Mesendoderm (in vitro differentiated cells): Measurements from ENCODE around the gene FREM1.

Experiments used
- DNase-seq: peaks from one replicate; pipeline ENCODE4 v3.0.0; 2013
- H2AK5ac ChIP-seq: 2 replicates; pipeline ENCODE4 v1.6.1; 2013; ENCODE audit warnings: low read length, inconsistent platforms
- H2BK120ac ChIP-seq: 2 replicates; pipeline ENCODE4 v1.6.1; 2013; ENCODE audit warnings: low read depth, mild to moderate bottlenecking, low read length, moderate library complexity, mixed read lengths
- H2BK15ac ChIP-seq: replicated peaks from 2 replicates; pipeline ENCODE4 v1.6.1; 2013; ENCODE audit warnings: low read depth, mild to moderate bottlenecking, moderate library complexity
- H2BK5ac ChIP-seq: 2 replicates; pipeline ENCODE4 v1.6.1; 2013; ENCODE audit warnings: low read length, inconsistent platforms
- H3K18ac ChIP-seq: 2 replicates; pipeline ENCODE4 v1.6.1; 2013; ENCODE audit warnings: mild to moderate bottlenecking, low read length, mixed read lengths
- H3K23ac ChIP-seq: one replicate; pipeline ENCODE4 v1.6.1; 2013; ENCODE audit warnings: low read length
- H3K27ac ChIP-seq: 2 replicates; pipeline ENCODE4 v1.5.1; 2013; ENCODE audit warnings: low read depth, mild to moderate bottlenecking, inconsistent platforms, low read length, moderate library complexity
- H3K27me3 ChIP-seq: 2 replicates; pipeline ENCODE4 v1.6.1; 2013; ENCODE audit warnings: low read length, control low read depth, mild to moderate bottlenecking, inconsistent platforms; ENCODE audit not compliant: insufficient read depth, poor library complexity
- H3K36me3 ChIP-seq: 2 replicates; pipeline ENCODE4 v1.6.1; 2013; ENCODE audit warnings: low read length, inconsistent platforms; ENCODE audit not compliant: control insufficient read depth, insufficient read depth
- H3K4ac ChIP-seq: one replicate; pipeline ENCODE4 v1.6.1; 2013; ENCODE audit warnings: low read depth, mild to moderate bottlenecking, low read length, moderate library complexity
- H3K4me1 ChIP-seq: 2 replicates; pipeline ENCODE4 v1.6.1; 2013; ENCODE audit warnings: low read depth, low read length, inconsistent platforms; ENCODE audit not compliant: control insufficient read depth
- H3K4me2 ChIP-seq: 2 replicates; pipeline ENCODE4 v1.6.1; 2013; ENCODE audit warnings: low read length
- H3K4me3 ChIP-seq: 2 replicates; pipeline ENCODE4 v1.5.1; 2013; ENCODE audit warnings: mild to moderate bottlenecking, low read length
- H3K56ac ChIP-seq: one replicate; pipeline ENCODE4 v1.6.1; 2013; ENCODE audit warnings: low read length
- H3K79me1 ChIP-seq: 2 replicates; pipeline ENCODE4 v1.6.1; 2013; ENCODE audit warnings: low read length, inconsistent platforms
- H3K79me2 ChIP-seq: 2 replicates; pipeline ENCODE4 v1.6.1; 2013; ENCODE audit warnings: mild to moderate bottlenecking, low read length; ENCODE audit not compliant: control insufficient read depth, insufficient read depth
- H3K9ac ChIP-seq: 2 replicates; pipeline ENCODE4 v1.6.1; 2013; ENCODE audit warnings: low read length, inconsistent platforms
- H4K5ac ChIP-seq: one replicate; pipeline ENCODE4 v1.6.1; 2013; ENCODE audit warnings: low read length
- H4K8ac ChIP-seq: one replicate; pipeline ENCODE4 v1.6.1; 2013; ENCODE audit warnings: low read depth, mild to moderate bottlenecking, control low read depth, low read length, moderate library complexity
- WGBS: extraction: QIAGEN DNeasy Blood & Tissue Kit; methylation state at CpG from one replicate; pipeline ENCODE4 v1.1.7; 2013; ENCODE audit warnings: low lambda C conversion rate, missing lambda C conversion rate; ENCODE audit not compliant: insufficient coverage; ENCODE audit errors: extremely low coverage; 5-methylcytosine and 5-hydroxymethylcytosine counted together

Gene FREM1

GRCh38 chr9:14730461-14730898 is 179.7 kb downstream of the FREM1 start:
- no CpG with 5 or more reads among the region's 2 CpGs for WGBS
- Histone ChIP-seq H3K36me3 (no peaks in the 10 kb centered on the region), H3K18ac (peak overlapping the region; percentile 8), H3K79me2 (no peaks in the 10 kb centered on the region), H2BK120ac (no peak overlapping the region), H3K4me3 (no peak overlapping the region), H4K5ac (no peak overlapping the region), H3K79me1 (no peaks in the 10 kb centered on the region), H2AK5ac (peak overlapping the region; percentile 31), H3K4me2 (no peak overlapping the region), H3K4me1 (peaks cover 9% of the 10 kb centered on the region), H3K4ac (peak overlapping the region; percentile 57), H3K56ac (peak overlapping the region; percentile 11), H2BK5ac (peak overlapping the region; percentile 28), H2BK15ac (no peak overlapping the region), H3K27ac (no peak overlapping the region), H3K9ac (no peak overlapping the region), H4K8ac (no peak overlapping the region), H3K27me3 (no peaks in the 10 kb centered on the region), H3K23ac (no peak overlapping the region)
- no peak for DNase-seq

DNA sequence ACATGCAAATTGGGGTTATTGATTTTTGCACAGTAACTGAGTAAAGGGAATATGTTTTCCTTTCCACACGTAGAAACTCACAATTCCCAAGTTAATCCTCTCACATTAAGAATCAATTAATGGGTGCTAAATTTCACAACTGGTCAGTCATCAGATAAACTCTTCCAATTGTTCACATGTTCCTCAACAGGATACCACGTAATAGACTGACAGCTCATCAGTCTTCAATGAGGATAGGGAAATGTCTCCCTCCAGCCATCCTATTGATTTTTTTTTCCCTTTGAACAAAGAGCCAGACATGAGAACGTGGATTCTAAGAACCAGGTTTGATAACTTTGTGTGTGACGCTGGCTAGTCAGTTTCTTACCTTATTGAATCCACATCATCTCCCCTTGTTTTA is 186.9 kb downstream of the FREM1 start:
- Histone ChIP-seq H3K4me1 (peaks cover 7% of the 10 kb centered on the region), H3K18ac (no peak overlapping the region), H2AK5ac (no peak overlapping the region), H3K4ac (no peak overlapping the region), H3K79me2 (peaks cover 12% of the 10 kb centered on the region), H3K4me2 (no peak overlapping the region), H3K27ac (no peak overlapping the region), H4K5ac (no peak overlapping the region), H3K27me3 (no peaks in the 10 kb centered on the region), H3K56ac (no peak overlapping the region), H2BK5ac (peak overlapping the region; percentile 94), H3K4me3 (no peak overlapping the region), H2BK120ac (no peak overlapping the region), H3K36me3 (peaks cover 6% of the 10 kb centered on the region), H4K8ac (no peak overlapping the region), H3K79me1 (peaks cover 2% of the 10 kb centered on the region), H3K23ac (no peak overlapping the region), H2BK15ac (no peak overlapping the region), H3K9ac (no peak overlapping the region)
- peak; percentile 95 for DNase-seq
- WGBS, result no CpG with 5 or more reads among the region's 4 CpGs

GRCh38 chr9:14722391-14723035 is 187.7 kb downstream of the FREM1 start, which contains the start of gene CER1:
CER1 (minus strand) TSS chr9:14722733; CDS start chr9:14722672, 61 bp downstream.
- Histone ChIP-seq H3K4me3 (peak within 1 kb of the TSS; percentile 82), H4K8ac (peak within 1 kb of the TSS; percentile 89), H3K56ac (peak within 1 kb of the TSS; percentile 79), H3K4me1 (peaks cover 7% of the 10 kb centered on the region), H3K4ac (no peak within 1 kb of the TSS), H3K4me2 (peak within 1 kb of the TSS; percentile 46), H3K23ac (no peak within 1 kb of the TSS), H2AK5ac (no peak within 1 kb of the TSS), H3K27ac (peak within 1 kb of the TSS; percentile 82), H2BK5ac (peak within 1 kb of the TSS; percentile 94), H2BK15ac (no peak within 1 kb of the TSS), H3K9ac (peak within 1 kb of the TSS; percentile 96), H2BK120ac (peak within 1 kb of the TSS; percentile 73), H3K27me3 (no peaks in the 10 kb centered on the region), H3K18ac (peak within 1 kb of the TSS; percentile 79), H3K79me2 (peaks cover 12% of the 10 kb centered on the region), H3K79me1 (peaks cover 2% of the 10 kb centered on the region), H3K36me3 (peaks cover 6% of the 10 kb centered on the region), H4K5ac (peak within 1 kb of the TSS; percentile 29)
- peak; percentile 99 for DNase-seq
- WGBS, result no CpG with 5 or more reads among the region's 7 CpGs

GRCh38 chr9:14719231-14719923 is 190.9 kb downstream of the FREM1 start:
- H4K5ac ChIP-seq, result no peak overlapping the region
- H3K4me3 ChIP-seq, result peak overlapping the region; percentile 64
- WGBS, result no CpG with 5 or more reads among the region's 8 CpGs
- H2AK5ac ChIP-seq, result no peak overlapping the region
- no peak overlapping the region for H3K27ac ChIP-seq
- peak overlapping the region; percentile 79 for H3K9ac ChIP-seq
- no peak overlapping the region for H2BK120ac ChIP-seq
- peaks cover 2% of the 10 kb centered on the region for H3K79me1 ChIP-seq
- no peak overlapping the region for H3K18ac ChIP-seq
- peaks cover 12% of the 10 kb centered on the region for H3K79me2 ChIP-seq
- peak overlapping the region; percentile 88 for H3K56ac ChIP-seq
- no peak overlapping the region for H3K23ac ChIP-seq
- no peaks in the 10 kb centered on the region for H3K4me1 ChIP-seq
- H3K36me3 ChIP-seq, result peaks cover 6% of the 10 kb centered on the region
- no peak overlapping the region for H3K4me2 ChIP-seq
- no peak overlapping the region for H4K8ac ChIP-seq
- no peak overlapping the region for H2BK15ac ChIP-seq
- H2BK5ac ChIP-seq, result no peak overlapping the region
- H3K27me3 ChIP-seq, result no peaks in the 10 kb centered on the region
- no peak for DNase-seq
- no peak overlapping the region for H3K4ac ChIP-seq

GRCh38 chr9:14715102-14715501 is 195.1 kb downstream of the FREM1 start:
- H4K8ac ChIP-seq, result no peak overlapping the region
- H3K4me1 ChIP-seq, result no peaks in the 10 kb centered on the region
- H4K5ac ChIP-seq, result no peak overlapping the region
- H2BK120ac ChIP-seq, result no peak overlapping the region
- H2BK5ac ChIP-seq, result no peak overlapping the region
- H3K27me3 ChIP-seq, result no peaks in the 10 kb centered on the region
- peak; percentile 80 for DNase-seq
- no peak overlapping the region for H2BK15ac ChIP-seq
- peaks cover 2% of the 10 kb centered on the region for H3K79me2 ChIP-seq
- no peak overlapping the region for H3K4me3 ChIP-seq
- no peak overlapping the region for H3K9ac ChIP-seq
- no peaks in the 10 kb centered on the region for H3K79me1 ChIP-seq
- H3K18ac ChIP-seq, result no peak overlapping the region
- H3K23ac ChIP-seq, result no peak overlapping the region
- no peak overlapping the region for H2AK5ac ChIP-seq
- H3K4ac ChIP-seq, result no peak overlapping the region
- peaks cover 2% of the 10 kb centered on the region for H3K36me3 ChIP-seq
- no peak overlapping the region for H3K4me2 ChIP-seq
- no peak overlapping the region for H3K56ac ChIP-seq
- WGBS, result no CpG with 5 or more reads among the region's 4 CpGs
- H3K27ac ChIP-seq, result no peak overlapping the region
